Stimulated activated CD8-positive, alpha-beta memory T cell treated with anti-CD3 and anti-CD28 coated beads, Interleukin-7, amount 100 ng/mL, for 48 hours (primary cell): ENCODE data around the gene PHACTR4.
"Not testable (repeated sequence)": the region's sequence is repeated elsewhere in the genome, so short reads cannot be mapped to it uniquely, and the experiment has no call there.

ENCODE experiments used
- DNase-seq, 2 donors: peaks; one replicate each; pipeline ENCODE4 v3.0.0-alpha.2; 2020; ENCODE audit warnings: low read depth in 1 of 2; ENCODE audit errors: extremely low read depth in 1 of 2

PHACTR4 gene

DNA sequence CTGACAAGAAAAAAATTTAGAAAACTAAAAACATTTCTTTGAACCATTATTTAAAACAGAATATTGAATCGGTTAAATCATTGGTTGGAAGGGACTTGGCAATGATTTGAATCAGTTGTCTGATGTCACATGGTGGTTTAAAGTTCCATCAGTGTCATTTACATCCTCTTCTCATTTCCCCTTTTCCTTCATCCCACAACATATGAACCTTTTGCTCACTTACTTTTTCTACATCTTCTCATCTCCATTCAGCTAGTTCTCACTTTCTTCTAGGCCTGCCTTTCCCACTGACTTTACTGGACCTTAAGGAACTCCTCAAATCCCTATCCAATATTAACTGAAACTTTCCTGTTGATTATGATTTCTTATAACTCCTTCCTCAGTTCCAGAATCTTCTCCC is 58.5 kb downstream of the PHACTR4 start:
- DNase-seq, result no peak

DNA sequence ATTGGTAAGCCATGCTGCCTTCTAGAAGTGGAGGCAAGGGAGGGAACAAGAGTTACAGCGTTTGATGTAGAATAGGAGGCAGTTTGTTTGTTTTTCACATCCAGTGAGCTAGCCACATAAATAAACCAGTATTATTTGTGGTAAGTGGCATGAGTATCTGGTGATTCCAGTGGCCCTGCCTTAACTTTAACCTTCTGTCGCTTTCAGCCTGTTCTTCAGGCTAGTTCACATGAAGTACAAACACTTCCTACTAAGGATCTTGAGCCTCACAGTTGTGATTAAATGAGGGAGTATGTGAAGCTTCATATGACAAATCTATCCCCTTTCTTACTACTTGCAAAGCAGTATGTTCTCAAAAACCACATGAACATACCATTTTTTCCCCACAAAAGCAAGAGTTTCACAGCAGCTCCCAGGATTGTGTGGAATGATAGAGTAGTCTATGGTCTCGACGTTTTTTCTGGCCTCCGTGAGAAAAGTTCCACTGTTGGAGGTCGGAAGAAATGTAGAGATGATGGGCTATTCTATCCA is 59.5 kb downstream of the PHACTR4 start:
- DNase-seq, result no peak

DNA sequence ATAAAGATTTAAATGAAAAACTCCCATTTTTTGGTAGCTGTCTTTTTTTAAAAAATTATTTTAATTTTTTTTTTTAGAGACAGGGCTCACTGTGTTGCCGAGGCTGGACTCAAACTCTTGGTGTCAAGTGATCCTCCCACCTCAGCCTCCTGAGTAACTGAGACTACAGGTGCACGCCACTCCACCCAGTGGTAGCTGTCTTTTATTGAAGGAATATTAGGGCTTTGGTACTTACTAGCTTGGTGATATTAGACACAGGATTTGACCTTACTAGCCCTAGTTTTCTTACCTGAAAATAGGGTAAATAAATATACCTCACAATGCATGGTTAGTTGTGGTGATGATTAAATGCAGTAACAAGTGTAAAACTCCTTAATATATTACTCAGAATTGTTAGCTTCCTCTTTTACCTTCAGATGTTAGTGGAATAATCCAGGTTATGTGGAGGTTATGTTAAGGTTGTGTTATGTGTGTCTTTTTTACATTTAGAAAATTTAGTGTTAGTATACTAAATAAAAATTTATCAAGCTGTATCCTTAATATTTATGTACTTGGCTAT is 66.8 kb downstream of the PHACTR4 start:
- DNase-seq, result no peak

DNA sequence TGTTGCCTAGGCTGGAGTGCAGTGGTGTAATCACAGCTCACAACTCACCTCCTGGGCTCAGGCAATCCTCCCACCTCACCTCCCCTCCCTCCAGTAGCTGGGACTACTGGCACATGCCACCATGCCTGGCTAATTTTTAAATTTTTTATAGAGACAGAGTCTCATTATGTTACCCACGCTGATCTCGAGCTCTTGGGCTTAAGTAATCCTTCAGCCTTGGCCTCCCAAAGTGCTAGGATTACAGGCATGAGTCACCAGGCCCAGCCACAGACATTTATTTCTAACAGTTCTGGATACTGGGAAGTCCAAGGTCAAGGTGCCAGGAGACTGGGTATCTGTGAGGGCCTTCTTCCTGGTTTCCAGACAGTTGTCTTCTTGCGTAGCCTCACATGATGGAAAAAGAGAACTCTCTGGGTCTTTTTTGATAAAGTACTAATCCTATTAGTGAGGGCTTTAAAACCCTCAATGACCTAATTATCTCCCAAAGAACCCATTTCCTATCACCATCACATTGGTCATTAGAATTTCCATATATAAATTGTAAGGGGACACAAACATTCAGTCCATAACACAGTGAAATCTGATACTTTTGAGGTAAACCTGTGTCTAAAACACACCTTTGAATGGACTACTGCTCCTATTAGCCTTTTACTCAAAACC is 67.9 kb downstream of the PHACTR4 start:
- DNase-seq, result no peak

DNA sequence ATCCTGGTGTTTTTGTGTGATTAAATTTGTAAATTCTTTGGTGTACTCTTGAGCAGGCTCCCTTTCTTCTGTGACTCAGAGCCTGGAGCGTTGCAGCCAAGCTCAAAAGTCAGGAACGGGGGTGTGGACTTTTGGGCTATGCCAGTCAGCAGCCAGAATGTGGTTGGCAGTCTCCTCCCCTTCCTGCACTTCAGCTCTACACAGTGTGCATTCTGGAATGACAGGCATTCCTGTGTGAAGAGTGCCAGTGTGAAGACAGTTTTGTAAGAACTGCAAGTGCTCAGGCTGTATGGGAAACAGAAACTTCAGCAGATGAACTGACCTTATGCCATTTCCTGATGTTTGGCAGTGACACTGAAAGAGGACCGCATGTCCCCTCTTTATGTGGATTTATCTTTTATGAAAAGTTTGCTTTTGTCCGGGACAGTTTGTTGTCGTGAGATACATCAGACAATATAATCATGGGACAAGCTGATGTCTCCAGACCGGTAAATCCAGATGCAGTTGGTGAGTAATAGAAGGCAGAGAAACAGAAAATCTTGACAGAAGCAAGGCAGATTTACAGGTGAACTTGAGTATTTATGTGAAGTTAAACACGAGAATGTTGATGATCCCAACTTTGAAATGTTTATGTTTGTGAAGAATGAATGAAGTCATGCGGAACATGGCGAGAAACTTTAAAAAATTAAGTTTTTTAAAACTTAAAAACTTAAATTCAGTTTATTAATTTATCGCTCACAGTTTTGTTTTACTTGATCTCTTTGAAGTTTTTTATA is 68.6 kb downstream of the PHACTR4 start:
- DNase-seq, result no peak

DNA sequence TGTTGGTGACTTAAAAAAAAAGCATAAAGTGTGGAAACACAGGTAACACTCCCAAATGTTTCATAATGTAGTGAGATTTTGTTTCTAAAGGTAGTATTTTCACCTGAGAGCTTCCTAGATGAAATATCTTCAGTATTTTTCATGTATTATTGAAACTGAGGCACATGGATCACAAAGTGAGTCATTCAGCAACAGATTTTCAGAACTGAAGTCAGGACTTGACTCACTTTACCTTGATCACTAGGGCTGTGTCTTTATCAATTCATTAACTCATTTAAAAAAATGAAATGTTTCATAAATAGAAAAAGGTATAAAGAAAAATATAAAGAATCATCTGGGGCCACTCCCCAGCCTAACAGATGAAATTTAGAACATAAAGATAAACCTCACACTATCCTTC is 69.8 kb downstream of the PHACTR4 start:
- DNase-seq, result no peak

DNA sequence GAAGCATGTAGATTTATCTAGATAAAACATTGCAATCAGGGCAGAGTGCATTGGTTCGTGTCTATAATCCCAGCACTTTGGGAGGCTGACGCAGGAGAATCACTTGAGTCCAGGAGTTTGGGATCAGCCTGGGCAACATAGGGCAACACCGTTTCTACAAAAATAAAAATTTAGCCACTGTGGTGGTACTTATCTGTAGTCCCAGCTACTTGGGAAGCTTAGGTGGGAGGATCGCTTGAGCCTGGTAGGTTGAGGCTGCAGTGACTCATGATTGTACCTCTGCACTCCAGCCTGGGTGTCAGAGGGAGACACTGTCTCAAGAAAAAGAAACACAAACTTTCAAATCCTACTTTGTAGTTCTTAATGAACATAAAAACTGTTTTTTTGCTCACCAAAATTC is 72.1 kb downstream of the PHACTR4 start:
- no peak for DNase-seq

DNA sequence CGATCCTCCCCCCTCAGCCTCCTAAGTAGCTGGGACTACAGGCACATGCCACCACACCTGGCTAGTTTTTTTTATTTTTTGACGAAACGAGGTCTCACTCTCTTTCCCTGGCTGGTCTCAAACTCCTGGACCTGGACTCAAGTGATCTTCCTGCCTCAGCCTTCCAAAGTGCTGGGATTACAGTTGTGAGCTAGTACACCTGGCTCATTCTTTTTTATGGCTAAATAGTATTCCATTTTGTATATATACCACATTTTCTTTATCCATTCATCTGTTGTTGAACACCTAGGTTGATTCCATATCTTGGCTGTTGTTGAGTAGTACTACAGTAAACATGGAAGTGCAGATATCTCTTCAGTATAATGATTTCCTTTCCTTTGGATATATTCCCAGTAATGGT is 74.0 kb downstream of the PHACTR4 start:
- no peak for DNase-seq

DNA sequence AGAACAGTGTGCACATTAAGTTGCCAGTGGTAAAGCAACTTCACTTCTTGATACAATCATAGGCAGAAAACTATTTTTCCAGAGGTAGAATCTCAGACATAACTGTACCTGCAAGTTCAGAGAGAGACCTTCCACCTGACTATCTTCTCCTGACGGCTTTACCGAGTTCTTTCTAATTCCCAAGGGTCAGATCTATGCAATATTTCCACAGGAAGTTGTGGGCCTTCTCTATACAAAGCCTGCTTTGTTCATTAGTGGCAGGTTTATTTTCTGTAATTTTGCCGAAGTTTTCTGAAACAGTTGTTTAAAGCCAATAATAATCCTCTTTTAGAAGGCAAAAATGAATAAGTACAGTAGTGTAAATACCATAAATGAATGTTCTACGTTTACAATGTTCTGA is 78.1 kb downstream of the PHACTR4 start:
- DNase-seq, result no peak

DNA sequence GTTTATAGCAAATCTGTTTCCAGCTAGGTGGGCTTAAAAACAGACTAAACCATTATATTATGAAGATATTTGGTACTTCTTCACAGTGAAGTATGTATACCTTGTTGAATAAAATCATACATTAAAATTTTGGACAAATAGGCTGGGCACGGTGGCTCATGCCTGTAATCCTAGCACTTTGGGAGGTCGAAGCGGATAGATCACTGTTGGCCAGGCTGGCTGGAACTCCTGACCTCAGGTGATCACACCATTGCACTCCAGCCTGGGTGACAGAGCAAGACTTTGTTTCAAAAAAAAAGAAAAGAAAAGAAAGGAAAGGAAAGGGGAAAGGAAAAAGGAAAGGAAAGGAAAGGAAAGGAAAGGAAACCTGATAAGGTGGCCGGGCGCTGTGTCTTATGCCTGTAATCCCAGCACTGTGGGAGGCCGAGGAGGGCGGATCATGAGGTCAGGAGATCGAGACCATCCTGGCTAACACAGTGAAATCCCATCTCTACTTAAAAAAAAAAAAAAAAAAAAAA is 78.6 kb downstream of the PHACTR4 start:
- not testable (repeated sequence) for DNase-seq

DNA sequence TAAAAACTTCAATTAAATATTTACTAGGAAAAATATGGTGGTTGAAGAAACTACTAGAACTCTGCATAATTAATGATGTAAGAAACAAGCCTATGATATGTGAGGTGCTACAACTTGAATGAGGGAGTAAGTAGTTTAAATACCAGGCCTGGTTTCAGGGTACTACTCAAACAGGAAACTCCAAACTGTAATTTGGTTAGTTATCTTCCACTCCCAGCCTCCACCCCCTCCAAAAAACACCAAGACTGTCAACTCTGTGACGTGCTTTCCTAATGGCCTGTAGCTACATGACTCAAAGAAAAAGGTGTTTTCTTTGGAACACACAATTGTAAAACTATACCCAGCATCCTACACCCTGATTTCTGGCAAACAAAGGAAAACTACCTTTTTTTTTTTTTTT is 80.4 kb downstream of the PHACTR4 start:
- no peak for DNase-seq

DNA sequence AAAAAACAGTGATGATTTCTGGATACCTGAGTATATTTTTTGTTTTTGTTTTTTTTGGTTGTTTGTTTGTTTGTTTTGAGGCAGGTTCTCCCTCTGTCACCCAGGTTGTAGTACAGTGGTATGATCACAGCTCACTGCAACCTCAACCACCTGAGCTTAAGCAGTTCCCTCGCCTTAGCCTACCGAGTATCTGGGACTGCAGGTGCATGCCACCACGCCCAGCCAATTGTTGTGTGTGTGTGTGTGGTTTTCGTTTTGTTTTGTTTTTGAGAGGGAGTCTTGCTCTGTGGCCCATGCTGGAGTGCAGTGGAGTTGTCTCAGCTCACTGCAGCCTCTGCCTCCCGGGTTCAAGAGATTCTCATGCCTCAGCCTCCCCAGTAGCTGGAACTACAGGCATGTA is 81.0 kb downstream of the PHACTR4 start:
- DNase-seq, result no peak

DNA sequence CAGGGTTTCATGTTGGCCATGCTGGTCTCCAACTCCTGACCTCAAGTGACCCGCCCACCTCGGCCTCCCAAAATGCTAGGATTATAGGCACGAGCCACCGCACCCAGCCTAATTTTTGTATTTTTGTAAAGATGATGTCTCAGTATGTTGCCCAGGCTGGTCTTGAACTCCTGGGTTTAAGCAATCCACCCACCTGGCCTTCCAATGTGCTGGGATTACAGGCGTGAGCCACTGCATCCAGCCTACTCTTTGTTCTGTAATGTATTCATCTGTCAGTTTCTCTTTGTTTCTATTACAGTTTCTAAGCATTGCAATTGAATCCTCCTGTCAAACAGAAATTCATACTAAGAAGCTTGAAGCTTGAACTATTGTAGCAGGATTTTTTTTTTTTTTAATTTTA is 81.5 kb downstream of the PHACTR4 start:
- DNase-seq, result no peak

DNA sequence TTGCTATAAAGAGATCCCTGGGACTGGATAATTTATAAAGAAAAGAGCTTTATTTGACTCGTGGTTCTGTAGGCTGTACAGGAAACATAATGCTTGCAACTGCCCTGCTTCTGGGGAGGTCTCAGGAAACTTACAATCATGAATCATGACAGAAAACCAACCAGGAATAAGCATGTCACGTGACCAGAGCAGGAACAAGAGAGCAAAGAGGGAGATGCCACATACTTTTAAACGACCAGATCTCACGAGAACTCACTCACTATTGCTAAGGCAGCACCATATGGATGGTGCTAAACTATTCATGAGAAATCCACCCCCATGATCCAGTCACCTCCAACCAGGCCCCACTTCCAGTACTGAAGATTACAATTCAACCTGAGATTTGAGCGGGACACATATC is 86.5 kb downstream of the PHACTR4 start:
- no peak for DNase-seq

DNA sequence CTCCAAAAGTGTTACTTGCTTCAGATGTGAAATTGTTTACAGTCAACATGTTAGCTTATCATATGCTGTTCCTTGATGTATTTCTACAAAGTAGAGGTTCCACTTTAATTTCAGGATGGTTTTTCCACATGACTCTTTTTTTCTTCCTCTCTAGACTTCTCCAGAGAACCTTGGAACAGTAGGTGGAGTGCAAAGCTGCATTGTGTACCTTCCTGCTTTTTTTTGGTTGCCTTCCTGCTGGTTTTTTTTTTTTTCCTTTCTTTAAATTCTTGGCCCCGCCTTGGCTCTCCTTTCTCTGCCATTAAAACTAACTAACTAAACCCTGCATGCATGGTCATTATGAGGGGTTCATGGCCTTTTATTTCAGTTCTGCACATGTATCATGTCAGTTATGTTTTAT is 88.1 kb downstream of the PHACTR4 start:
- DNase-seq, result no peak

DNA sequence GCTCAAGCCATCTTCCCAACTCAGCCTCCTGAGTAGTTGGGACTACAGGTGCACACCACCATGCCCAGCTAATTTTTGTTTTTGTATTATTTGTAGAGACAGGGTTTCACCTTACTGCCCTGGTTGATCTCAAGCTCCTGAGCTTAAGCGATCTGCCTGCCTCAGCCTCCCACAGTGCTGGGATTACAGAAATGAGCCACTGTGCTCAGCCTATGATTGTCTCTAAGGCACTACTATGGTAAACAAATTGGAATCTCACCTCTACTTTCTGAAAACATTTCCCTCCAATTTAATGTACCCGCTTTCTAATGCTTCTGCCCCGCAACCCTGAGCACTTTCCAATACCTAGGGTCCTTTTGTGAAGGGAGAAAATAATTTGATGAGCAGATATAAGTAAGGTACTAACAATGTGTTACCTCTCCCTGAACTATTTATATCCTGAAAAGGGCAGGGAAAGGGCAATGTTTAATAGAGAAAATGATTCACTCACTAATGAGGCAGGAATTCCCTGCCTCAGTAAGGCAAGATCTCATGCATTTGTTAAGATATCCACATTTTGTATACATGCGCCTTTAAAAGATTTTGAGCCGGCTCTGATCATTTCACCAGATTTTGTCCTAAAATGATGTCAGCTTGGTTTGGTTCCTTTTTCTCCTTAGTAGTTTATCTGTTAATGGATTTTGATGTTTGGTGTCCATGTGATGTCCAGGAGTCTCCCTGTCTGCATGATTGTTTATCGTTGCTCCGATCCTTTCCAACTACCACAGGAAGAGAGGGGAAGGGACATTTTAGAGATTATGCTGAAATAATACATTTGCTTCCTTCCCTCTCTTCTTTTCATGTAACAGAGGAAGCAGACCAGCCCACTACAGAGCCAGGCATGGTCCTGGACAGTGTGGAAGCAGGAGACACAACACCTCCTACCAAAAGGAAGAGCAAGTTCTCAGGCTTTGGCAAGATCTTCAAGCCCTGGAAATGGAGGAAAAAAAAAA is 89.0 kb downstream of the PHACTR4 start:
- no peak for DNase-seq

DNA sequence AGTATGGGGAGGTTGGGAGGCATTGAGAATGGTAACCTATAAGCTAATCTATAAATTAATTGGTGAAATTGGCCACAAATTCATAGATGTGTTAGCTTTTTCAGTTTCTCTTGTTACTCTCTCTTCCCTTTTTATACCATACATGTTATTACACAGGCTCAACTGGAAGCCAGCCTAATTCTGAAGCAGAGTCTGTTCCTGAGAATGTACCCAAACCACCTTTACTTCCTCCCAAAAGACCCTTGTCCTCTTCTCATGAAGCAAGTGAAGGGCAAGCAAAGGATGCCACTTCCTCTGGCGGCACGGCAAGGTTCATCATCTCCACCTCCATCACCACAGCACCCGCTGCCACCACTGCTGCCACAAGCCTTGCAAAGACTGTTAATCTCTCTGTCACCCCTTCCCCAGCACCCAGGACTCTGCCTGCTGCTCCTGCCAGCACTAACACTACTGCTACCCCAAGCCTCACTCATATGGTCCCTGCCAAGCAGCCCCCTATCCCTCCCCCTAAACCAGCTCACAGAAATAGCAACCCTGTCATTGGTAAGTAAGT is 96.8 kb downstream of the PHACTR4 start:
- DNase-seq, result no peak

DNA sequence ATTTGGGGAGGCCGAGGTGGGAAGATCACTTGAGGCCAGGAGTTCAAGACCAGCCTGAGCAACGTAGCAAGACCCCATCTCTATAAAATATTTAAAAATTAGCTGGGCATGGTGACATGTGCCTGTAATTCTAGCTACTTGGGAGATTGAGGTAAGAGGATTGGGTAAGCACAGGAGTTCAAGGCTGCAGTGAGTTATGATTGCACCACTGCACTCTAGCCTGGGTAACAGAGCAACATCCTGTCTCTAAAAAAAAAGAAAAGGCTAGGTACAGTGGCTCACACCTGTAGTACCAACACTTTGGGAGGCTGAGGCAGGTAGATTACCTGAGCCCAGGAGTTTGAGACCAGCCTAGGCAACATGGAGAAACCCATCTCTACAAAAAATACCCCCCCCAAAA is 100.6 kb downstream of the PHACTR4 start:
- no peak for DNase-seq

DNA sequence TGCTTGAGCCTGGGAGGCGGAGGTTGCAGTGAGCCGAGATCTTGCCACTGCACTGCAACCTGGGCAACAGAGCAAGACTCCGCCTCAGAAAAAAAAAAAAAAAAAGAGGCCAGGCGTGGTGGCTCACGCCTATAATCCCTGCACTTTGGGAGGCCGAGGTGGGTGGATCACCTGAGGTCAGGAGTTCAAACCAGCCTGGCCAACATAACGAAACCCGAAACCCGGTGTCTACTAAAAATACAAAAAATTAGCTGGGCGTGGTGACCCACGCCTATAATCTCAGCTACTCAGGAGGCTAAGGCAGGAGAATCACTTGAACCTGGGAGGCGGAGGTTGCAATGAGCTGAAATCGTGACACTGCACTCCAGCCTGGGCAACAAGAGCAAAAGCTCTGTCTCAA is 110.0 kb downstream of the PHACTR4 start:
- DNase-seq, result not testable (repeated sequence)

DNA sequence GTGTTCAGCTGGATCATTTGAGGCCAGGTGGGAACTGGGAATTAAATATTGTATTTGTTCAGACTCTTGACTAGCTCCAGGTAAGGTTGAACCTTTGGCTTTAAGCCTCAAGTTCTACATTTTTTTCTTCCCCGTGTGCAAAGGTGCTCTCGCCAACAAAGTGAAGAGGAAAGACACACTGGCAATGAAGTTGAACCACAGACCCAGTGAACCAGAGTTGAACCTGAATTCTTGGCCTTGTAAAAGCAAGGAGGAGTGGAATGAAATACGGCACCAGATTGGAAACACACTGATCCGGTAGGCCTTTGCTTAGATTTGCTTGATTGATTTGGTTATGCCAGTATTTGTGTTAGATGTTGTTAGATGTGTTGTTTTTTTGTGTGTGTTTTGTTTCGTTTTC is 110.8 kb downstream of the PHACTR4 start:
- DNase-seq, result no peak
